ENCODE results near the gene PAK4.
"Not testable (repeated sequence)": the region's sequence is repeated elsewhere in the genome, so short reads cannot be mapped to it uniquely, and the experiment has no call there.

PAK4 gene

DNA sequence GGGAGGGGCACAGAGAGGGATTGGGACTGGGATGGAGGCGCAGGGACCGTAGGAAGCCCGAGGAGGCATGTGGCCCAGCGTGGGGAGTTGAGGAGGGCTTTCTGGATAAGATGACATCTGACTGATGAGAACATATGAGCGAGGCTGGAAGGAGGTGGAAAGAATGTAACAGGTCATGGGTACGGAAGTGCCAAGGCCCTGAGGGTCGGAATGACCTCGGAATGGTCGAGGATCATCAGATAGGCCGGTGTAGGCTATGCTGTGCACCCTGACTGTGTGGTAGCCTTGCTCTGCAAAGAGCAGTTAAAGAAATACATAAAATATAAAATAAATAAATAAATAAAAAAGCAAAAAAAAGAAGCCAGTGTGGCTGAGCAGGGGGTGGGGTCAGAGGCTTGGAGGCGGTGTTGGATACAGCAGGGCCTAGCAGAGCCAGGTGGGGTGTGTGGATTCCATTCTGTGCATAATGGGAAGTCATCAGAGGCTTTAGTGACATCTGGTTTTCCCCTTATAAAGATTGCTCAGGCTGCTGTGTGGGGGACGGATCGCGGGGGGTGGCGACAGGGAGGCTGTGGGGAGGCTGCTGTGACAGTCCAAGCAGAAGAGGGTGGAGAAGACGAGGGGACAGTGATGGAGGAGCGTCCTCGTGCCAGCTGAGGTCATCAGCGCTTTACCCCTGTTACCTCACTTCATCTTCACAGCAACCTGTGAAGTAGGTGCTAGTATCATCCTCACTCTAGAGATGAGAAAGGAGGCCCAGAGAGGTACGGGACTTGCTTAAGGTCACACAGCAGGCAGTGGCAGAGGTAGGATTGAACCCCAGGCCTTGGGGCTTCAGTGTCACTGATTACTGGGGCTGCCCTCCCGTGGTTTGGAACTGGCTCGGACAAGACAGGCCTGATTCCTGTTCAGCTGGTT, 5.0 kb downstream of the PAK4 start:
- DNase-seq = no peak

DNA sequence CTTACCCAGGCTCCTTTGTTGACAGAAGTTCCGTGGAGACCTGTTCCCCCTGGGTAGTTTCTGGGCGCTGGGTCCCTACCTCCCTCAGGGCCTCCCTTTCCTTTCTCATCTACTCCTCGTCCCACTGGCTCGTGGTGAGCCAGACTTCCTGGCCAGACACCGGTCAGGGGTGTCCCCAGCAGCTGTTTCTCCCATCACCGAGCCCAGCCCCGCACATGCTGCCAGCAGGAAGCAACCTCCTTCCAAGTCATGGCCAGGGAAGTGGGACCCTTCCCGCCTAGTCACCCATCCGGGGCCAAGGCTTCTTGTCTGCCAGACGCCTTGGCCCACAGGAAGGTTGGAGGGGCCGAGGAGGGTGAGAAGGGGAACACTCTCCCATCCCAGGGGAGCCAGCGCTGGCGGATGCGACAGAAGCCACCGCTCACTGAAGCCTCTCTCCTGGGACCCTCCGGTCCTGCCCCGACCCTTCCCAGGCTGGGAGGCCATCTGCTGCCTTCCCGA, 5.7 kb downstream of the PAK4 start:
- DNase-seq = peak; percentile 60

DNA sequence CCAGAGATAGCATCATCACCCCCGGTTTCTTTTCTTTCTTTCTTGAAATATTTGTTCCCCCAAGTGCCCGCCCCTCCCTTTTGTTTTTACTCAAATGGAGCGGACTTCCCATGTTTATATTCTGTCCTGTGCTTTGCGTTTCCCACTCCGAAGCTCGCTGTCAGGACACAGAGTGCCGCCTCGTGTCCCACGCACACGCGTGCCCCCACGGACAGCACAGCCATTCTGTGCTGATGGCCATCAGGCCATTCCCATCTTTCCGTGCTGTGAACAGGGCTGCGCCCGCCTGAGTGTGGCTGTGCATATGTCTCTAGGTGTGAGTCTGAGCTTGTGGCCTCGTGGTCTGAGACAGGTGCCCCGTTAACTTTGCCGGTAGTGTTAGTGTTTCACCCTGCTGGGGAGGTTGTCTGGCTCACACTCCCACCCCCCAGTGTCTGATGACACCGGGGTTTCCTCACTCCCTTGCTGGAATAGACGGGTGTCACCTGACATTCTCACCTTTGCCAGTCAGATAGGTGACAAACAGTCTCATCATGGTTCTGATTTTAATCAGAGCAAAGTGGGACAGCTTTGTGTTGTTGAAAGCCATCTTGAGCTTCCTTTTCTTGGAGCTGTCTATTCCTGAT, 6.9 kb downstream of the PAK4 start:
- DNase-seq = no peak

DNA sequence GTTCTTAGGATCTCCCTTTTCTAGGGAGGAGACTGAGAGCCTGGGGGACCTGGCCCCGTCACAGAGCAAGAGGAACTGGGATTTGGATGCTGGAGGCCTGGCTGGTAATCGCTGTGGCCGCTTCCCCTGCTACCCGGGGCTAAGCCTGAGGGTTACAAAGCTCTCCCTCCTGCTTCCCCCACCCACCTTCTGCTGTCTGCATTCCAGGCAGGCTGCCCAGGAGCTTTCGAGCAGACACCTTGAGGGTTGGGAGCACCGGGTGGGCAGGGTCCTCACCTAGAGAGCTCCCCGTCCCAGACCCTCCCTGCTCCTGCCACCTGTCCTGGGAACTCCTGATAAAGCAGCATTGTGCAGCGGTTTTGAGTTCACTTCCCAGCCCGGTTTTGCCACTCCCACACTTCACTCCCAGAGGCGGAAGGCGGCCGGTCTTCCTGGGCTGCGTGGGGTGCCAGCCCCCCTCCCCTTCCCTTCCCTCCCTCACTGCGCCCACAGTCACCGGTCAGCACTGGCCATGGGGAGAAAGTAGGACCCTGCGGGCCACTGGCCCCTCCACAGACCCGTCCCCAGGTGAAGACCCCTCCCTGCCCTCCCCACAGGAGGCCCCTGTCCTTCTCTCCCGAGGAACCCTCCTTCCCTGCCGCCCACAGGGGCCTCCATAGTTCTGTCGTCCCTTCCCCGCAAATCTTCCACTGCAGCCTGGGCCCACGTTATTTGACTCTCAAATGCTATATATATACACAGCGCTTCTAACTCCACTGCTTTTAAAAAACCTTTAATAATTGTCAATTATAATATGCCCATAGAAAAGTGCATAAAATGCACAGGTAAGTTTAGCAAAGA, 8.1 kb downstream of the PAK4 start:
- no peak for DNase-seq

DNA sequence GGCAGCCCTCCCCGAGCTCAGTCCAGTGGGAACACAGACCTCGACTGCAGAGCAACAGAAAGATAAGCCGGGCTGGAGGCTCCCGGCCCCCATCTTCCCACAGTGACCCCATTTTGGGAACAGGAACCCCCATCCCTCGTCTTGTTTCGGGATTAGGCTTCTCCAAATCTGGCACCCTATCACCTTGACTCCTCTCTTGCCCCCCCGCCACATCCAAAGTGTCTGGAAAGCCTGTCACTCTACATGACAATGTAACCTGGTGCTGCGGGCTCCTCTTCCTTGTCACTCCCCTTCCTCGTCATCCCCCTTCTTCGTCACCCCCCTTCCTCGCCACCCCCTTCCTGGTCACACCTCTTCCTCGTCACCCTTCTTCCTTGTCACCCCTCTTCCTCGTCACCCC, 10.1 kb downstream of the PAK4 start:
- DNase-seq = no peak

DNA sequence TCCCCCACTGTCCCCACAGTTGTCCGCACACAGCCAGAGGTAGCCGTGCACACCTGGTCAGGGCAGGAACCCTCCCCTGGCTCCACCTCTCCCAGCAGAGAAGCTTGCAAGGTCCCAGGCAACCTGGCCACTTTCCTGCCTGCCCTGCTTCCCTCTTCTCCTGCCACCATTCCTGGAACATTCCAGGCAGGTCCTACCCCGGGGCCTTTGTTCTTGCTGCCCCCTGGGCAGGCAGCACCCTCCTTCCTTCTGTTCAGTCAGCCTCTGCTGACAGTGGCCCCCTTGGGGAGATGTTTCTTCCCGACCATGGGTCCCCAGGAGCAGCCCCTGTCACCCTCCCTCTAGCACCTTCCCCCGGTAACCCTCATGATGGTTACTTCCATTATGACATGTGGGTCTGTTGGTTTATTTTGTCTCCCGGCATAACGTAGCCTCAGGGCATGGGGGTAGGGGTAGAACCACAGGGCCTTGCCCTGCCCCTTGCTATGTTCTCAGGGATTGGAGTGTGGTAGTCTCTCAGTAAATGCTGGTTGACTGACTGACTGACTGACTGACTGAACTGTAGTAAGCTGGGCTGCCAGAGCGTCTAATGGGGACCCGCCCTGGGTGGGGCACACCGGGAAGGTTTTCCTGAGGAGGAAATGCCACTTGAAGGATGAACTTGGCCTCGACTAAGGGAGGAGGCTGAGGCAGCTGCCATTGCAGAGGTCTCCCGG, 10.8 kb downstream of the PAK4 start:
- DNase-seq = no peak

DNA sequence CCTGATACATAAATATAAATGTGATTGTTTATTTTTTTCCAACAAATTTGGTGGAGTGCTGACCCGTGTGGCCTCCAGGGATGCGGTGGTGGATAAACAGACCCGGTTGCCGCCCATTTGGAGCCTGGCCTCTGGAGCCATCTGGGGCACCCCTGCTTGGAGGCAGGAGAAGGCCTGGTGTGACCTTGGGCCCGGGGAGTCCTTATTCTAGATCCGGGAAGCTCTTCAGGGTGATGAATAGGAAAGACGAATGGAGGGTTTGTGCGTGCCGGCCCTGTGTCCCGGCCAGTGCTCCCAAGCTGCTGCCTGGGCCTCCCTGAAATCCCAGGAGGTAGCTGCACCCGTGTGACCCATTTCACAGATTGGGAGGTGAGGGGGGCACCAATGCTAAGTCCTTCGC, 11.5 kb downstream of the PAK4 start:
- no peak for DNase-seq

DNA sequence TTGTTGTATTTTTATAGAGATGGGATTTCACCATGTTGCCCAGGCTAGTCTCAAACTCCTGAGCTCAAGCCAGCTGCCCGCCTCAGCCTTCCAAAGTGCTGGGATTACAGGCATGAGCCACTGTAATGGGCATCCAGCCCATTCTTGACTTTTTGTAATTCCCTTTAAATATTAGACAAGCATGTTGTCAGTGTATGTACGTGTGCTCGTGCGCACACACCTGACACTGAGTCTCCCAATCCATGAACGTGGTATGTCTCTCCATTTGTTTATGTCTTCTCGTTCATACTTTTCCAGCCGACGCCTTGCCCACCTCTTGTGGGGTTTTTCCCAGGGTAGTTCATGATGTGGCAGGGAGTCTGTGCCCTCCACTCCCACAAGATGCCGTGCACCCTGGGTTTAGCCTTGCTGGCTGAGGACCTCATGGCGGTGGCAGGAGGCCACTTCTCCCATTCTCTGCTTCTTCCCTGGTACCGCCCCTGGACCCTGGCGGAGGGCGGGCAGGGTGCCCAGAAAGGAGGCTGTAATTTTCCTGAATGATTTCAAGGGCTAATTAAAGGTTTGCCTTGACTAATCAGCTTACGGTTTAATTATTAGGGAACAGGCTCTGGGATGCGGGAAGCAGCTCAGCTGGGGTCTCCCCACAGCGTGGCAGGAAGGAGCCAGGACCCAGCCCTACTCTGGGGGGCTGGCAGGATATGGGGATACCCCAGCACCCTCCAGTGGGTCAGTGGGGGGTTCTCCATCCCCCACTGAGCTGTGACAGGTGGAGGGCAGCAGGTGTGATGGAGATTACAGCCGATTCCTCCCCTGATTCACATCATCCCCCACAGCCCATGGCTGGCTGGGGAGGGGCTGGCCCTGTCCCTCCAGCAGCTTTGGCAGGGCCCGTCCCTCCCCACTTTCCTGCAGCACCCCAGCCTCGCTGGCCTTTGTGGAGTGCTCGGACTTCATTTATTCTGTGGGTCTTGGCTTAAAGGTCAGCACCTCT, 12.9 kb downstream of the PAK4 start:
- no peak for DNase-seq

DNA sequence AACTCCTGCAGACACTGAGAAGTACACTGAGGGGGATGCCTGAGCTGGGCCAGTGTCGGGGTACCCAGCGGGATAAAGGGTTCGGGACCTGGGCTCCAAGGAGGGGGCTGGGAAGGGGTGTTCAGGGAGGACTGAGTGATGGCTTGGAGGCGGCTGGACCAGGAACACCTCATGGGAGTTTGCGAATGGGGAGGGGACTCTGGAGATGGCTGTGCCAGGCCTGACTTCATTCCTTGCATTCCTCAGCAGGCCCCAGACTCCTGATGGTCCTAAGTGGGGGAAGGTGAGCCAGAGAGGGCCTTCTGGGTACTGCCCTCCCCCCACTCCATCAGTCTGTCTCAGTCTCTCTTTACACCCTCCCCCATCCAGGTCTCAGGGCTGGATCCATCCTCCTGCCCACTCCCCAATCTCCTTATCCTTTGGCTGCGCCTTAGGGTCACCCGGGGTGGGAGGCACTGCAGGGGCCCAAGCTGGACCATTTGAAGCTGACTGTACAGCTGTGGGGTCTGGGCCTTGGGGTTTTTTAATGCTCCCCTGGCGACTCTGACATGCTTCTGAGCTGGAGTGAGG, 13.8 kb downstream of the PAK4 start:
- peak; percentile 59 for DNase-seq

DNA sequence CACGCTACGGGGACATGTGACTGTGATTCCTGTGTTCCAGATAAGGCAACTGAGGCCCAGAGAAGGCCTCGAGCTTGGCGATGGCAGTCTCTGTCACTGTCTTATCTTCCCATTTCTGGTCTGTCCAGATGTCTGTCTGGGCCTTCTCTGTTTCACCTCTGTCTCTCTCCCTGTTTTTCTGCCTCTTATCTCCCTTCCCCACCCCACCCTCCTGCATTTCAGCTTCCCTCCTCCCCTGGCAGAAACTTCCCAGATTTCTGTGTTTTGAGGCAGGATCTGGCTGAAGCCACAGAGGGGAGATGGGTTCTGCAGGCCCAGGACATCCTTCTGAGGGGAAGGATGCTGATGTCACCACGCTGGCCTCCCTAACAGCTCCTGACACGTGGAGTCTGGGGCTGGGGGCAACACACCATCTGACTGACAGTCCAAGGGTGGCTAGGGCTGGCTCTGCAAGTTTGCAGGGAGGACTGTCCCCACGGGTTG, 14.4 kb downstream of the PAK4 start:
- DNase-seq = no peak

DNA sequence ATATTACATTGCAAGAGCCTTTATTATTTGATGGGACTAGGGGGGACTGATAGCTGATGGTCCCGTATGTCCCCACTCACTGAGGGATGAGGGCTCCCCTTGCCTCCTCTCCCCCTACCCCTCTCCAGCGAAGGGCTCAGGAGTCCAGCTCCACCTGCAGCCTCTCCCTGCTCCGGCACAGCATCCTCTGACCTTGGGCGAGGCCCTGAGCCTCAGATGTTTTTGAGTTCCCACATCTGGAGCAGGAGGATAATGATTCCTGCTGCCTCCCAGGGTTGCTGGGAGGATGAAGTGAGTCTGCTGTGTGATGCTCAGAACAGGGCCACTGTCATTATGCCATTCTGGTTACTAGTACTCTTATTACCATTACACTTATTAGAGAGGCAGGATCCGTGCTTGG, 15.0 kb downstream of the PAK4 start:
- DNase-seq = no peak

DNA sequence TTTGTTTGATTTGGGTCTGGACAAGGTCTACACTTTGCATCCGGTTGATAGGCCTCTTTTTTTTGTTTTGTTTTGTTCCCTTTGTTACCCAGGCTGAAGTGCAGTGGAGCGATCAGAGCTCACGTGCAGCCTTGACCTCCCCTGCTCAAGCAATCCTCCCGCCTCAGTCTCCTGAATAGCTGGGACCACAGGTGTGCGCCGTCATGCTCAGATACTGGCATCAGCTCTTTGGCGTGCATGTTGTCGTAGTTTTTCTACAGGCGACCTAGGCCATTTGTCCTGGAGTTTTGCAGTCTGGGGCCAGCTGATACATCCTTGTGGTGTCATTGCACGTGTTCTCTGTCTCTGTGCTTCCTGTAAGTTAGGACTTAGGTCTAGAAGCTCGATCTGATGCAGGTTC, 16.3 kb downstream of the PAK4 start:
- DNase-seq = no peak

DNA sequence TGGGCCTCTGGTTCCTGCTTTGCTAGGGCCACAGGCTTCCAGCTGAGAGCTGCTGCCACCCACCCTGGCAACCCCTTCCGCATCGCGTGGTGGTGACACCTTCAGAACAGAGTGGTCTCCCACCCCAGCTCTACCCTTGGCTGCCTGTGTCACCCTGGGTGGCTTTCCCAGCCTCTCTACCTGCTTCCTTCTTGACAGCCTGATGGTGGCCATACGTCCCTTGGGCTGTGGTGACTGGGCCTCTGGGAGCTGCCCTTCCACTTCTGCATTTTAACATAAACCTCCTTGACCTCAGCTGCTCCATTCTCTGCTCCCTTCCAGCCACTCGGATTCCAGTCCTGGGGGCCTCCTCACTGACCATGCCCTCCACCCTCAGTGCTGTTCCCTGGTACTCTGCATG, 17.0 kb downstream of the PAK4 start:
- no peak for DNase-seq

DNA sequence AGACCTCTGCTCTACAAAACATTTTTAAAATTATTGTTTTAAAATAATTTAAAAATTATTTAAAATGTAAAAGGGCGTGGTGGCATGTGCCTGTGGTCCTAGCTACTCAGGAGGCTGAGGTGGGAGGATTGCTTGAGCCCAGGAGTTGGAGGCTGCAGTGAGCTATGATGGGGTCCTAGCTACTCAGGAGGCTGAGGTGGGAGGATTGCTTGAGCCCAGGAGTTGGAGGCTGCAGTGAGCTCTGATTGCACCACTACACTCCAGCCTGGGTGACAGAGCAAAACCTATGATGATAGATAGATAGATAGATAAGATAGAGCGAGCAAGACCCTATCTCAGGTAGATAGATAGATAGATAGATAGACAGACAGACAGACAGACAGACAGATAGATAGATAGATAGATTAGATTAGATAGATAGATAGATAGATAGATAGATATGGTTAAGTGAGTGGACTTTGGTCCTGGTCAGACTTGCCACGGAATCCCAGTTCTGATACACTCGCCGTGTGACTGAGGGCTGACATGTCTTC, 18.2 kb downstream of the PAK4 start:
- not testable (repeated sequence) for DNase-seq

DNA sequence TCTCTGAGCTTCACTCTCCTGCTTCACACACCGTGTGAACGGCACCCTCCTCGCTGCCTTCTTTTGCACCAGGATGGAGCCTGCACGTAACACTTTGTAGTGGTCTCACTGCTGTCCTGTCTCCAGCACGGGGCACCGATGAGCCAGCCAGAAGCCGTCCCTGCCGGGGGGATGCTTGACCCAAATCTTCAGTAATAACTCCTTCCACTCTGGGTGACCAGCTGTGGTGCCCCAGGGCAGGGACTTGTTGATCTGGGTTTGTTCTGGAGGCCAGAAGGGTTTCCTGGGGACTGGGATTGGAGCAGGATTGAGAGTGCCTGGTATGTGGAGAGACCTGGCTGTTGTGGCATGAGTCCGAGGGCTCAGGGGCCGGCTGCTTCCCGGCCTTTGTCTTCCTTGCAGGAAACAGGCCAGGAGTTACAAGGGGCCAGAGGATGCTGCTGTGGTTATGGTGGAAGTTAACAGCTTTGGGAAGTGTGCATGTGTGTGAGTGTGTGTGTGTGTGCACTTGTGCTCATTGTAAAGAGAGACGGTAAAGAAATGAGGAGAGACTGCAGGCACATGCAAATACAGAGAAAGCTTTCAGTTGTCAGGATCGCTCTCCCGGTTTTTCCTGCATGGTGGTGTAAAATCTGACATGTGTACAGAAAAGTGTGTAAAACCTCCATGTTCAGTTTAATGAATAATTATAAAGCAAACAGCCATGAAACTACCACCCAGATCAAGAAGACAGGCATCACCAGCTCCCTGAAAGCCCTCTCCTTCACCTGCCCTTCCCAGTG, 18.9 kb downstream of the PAK4 start:
- peak; percentile 63 for DNase-seq

DNA sequence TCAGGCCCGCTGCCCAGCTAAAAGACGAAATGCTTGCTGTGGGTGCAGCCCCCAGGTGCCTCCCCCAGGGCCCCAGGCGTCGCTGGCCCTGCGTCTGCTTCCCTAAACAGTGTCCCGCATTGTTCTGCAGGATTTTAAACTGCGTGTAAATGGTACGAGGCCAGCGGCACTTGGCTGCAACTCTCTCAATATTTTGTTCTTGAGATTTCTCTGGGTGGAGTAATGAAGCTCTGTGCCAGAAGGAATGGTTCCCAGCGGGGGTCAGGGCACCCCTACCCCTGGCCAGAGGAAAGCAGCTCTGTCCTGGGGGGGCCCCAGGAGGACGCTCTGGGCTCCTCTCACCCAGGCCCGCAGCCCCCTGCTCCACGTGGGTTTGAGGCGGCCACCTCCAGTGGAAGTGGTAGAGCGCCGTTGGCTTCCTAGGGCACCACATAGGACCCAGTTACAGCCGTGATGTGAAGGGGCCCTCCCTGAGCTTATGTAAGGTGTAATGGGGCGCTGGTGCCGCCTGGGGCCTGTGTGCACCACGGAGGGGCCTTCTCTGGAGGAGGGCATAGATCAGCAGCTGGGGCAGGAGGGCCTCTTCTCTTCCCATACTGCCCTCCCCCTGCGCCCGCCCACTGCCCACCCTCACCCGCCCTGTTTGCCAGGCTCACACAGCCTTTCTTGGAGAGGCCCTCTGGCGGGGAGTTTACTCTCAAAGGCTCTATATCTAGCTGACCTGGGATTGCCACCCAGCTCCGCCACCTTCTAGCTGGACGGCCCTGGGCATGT, 19.8 kb downstream of the PAK4 start:
- peak; percentile 57 for DNase-seq

DNA sequence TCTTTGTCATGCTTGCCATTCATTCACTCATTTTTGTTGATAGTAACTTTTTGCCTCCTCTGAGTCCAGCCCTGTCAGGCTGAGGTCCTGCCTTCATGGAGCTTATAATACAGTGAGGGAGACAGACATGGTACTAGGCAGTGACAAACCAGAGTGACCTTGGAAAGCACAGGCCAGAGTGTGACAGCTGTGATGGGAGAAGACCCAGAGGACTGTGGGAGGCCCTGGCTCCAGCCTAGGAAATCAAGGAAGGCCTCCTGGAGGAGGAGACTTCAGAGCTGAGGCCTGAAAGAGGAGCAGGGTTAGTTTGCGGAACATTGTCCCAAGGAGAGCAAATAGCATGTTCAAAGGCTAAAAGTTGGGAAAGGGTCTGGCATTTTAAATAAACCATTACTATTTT, 20.5 kb downstream of the PAK4 start:
- DNase-seq = no peak

DNA sequence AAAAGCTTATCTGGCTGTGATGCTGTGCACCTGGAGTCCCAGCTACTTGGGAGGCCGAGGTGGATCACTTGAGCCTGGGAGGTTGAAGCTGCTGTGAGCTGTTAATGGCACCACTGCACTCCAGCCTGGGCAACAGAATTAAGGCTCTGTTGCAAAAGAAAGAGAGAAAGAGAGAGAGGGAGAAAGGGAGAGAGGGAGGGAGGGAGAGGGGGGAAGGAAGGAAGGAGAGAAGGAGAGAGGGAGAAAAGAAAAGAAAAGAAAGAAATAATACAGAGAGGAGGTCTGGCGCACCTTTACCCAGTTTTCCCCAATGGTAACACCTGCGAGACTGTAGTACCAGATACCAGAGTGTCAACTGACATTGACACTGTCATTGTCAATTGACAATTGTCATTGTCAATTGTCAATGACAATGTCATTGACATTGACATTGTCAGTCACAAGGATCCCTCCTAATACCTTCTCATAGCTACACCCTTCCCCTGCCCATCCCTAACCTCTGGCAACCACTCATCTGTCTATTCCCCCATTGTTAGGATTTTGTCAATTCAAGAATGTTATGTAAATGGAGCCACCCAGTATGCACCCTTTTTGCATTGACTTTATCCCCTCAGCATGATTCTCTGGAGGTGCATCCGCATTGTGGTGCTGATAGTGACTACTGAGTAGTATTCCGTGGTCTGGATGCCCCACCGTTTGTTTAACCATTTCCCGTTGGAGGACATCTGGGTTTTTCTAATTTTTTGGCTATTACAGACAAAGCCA, 21.3 kb downstream of the PAK4 start:
- no peak for DNase-seq

Measured in eye (tissue), 1 donor.